ENCODE results near the gene OXNAD1. TPM values are rescaled to one million over a fixed set of nuclear protein-coding genes. Genes with fewer than 3 reads are reported as not detected.

The OXNAD1 gene
- total RNA-seq, 1 experiment from 2014 or later, result 6.6 TPM

DNA sequence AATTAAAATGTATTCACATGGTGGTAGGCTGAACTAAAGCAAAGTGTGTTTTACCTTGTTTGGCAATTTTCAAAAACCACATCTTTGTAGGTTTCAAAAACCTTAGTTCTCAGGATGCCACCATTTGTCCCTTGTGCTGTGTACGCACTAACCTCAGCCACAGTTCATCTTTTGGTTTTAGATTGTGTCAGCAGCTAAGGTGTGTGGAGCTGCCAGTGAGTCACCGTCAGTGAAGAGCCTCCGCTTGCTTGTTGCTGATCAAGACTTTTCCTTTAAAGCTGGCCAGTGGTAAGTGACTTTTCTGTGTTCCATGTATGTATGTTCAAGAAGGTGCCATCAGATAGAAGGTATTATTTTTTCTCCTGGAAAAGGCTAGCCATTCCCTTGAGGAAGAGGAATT lies 21.1 kb downstream of the OXNAD1 start:
- CTCF ChIA-PET, result no interaction called here
- ATAC-seq, result no peak
- no TSS peak for BruUV-seq (replicated peaks)
- Histone ChIP-seq H3K9me3 (ENCODE audit: control insufficient read depth, insufficient read depth, low read depth, low read length) (no peaks in the 10 kb centered on the region), H3K27ac (ENCODE audit: low read length) (no peak overlapping the region), H3K4me3 (ENCODE audit: low read depth in 2 of 2, low read length in 2 of 2) (no peak overlapping the region), H3K27me3 (ENCODE audit: control insufficient read depth, insufficient read depth, low read length) (no peaks in the 10 kb centered on the region), H3K4me1 (ENCODE audit: control insufficient read depth, insufficient read depth, low read length) (no peaks in the 10 kb centered on the region), H3K36me3 (ENCODE audit: control insufficient read depth, insufficient read depth, low read length) (no peaks in the 10 kb centered on the region)
- POLR2A ChIA-PET, result no interaction called here
- in situ Hi-C loops (cut with HindIII; ENCODE audit: low pct_unique_long_range_greater_than_20kb, low sequenced_read_pairs) (no loop called here), intact Hi-C loops (cut with micrococcal nuclease; ENCODE audit: unreplicated experiment) (no loop called here)
- DNase-seq (ENCODE audit: low read depth, low spot score), result no peak
- TF ChIP-seq, protein P1, sequence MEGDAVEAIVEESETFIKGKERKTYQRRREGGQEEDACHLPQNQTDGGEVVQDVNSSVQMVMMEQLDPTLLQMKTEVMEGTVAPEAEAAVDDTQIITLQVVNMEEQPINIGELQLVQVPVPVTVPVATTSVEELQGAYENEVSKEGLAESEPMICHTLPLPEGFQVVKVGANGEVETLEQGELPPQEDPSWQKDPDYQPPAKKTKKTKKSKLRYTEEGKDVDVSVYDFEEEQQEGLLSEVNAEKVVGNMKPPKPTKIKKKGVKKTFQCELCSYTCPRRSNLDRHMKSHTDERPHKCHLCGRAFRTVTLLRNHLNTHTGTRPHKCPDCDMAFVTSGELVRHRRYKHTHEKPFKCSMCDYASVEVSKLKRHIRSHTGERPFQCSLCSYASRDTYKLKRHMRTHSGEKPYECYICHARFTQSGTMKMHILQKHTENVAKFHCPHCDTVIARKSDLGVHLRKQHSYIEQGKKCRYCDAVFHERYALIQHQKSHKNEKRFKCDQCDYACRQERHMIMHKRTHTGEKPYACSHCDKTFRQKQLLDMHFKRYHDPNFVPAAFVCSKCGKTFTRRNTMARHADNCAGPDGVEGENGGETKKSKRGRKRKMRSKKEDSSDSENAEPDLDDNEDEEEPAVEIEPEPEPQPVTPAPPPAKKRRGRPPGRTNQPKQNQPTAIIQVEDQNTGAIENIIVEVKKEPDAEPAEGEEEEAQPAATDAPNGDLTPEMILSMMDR (IDR thresholded peaks at IDR 0.05), result no peak
- no peak for TF ChIP-seq TCF7L2 (IDR thresholded peaks at IDR 0.05; ENCODE audit: low read depth, low read length)
- no peak for TF ChIP-seq POLR2AphosphoS5 (IDR thresholded peaks at IDR 0.05; ENCODE audit: low read depth, low read length)
- TF ChIP-seq SIN3A (IDR thresholded peaks at IDR 0.05; ENCODE audit: borderline replicate concordance, insufficient read depth, low read depth, low read length), result no peak
- TF ChIP-seq, protein P2, sequence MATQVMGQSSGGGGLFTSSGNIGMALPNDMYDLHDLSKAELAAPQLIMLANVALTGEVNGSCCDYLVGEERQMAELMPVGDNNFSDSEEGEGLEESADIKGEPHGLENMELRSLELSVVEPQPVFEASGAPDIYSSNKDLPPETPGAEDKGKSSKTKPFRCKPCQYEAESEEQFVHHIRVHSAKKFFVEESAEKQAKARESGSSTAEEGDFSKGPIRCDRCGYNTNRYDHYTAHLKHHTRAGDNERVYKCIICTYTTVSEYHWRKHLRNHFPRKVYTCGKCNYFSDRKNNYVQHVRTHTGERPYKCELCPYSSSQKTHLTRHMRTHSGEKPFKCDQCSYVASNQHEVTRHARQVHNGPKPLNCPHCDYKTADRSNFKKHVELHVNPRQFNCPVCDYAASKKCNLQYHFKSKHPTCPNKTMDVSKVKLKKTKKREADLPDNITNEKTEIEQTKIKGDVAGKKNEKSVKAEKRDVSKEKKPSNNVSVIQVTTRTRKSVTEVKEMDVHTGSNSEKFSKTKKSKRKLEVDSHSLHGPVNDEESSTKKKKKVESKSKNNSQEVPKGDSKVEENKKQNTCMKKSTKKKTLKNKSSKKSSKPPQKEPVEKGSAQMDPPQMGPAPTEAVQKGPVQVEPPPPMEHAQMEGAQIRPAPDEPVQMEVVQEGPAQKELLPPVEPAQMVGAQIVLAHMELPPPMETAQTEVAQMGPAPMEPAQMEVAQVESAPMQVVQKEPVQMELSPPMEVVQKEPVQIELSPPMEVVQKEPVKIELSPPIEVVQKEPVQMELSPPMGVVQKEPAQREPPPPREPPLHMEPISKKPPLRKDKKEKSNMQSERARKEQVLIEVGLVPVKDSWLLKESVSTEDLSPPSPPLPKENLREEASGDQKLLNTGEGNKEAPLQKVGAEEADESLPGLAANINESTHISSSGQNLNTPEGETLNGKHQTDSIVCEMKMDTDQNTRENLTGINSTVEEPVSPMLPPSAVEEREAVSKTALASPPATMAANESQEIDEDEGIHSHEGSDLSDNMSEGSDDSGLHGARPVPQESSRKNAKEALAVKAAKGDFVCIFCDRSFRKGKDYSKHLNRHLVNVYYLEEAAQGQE (IDR thresholded peaks at IDR 0.05; ENCODE audit: insufficient read depth in 1 of 2, low read depth in 2 of 2, low read length in 1 of 2), result no peak

DNA sequence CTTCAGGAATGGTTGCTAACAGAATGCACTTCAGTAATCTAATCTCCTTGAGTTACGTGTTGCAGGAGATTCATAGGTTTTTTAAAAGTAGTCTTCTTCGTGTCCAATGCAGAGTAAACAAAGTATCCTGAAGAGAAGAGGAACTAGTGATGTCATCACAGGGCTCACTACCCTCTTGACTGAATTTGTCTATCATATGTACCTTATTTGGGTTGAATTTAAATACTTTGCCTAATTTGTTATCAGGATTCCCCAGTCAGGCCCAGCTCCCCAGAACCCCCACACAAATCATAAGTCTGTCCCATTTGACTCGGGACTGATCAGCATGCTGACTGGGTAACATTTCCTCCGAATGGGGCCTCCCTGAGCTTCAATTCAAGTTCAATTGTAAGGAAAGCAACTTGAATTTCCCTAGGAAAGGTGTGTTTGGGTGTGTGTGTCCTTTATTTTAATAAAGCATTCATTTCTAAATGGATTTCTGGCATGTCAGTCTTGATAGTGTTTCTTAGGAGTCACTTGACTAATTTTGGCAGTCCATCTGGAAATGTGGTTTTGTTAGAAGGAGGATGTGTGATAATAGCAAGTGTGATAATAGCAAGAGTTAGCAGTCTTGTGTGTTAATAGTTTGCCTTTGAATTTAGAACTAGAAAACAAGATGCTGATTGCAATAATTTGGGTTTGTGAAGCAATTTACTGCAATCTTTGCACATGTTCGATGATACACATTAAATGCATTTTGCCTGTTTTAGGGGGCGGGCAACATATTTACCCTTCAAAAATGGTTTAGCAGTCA lies 21.9 kb downstream of the OXNAD1 start:
- Histone ChIP-seq H3K27me3 (ENCODE audit: control insufficient read depth, insufficient read depth, low read length) (no peaks in the 10 kb centered on the region), H3K4me3 (ENCODE audit: low read depth in 2 of 2, low read length in 2 of 2) (no peak overlapping the region), H3K36me3 (ENCODE audit: control insufficient read depth, insufficient read depth, low read length) (no peaks in the 10 kb centered on the region), H3K9me3 (ENCODE audit: control insufficient read depth, insufficient read depth, low read depth, low read length) (no peaks in the 10 kb centered on the region), H3K27ac (ENCODE audit: low read length) (no peak overlapping the region), H3K4me1 (ENCODE audit: control insufficient read depth, insufficient read depth, low read length) (no peaks in the 10 kb centered on the region)
- ChIA-PET CTCF (no interaction called here), POLR2A (no interaction called here)
- ATAC-seq (no peak), DNase-seq (ENCODE audit: low read depth, low spot score) (no peak)
- intact Hi-C loops (cut with micrococcal nuclease; ENCODE audit: unreplicated experiment), result no loop called here
- in situ Hi-C loops (cut with HindIII; ENCODE audit: low pct_unique_long_range_greater_than_20kb, low sequenced_read_pairs), result no loop called here
- TF ChIP-seq SIN3A (IDR thresholded peaks at IDR 0.05; ENCODE audit: borderline replicate concordance, insufficient read depth, low read depth, low read length) (no peak), TCF7L2 (IDR thresholded peaks at IDR 0.05; ENCODE audit: low read depth, low read length) (no peak), POLR2AphosphoS5 (IDR thresholded peaks at IDR 0.05; ENCODE audit: low read depth, low read length) (no peak)
- TF ChIP-seq, protein P1 (IDR thresholded peaks at IDR 0.05), result no peak
- TF ChIP-seq, protein P2 (IDR thresholded peaks at IDR 0.05; ENCODE audit: insufficient read depth in 1 of 2, low read depth in 2 of 2, low read length in 1 of 2), result no peak
- no TSS peak for BruUV-seq (replicated peaks)
